ENCODE results near the gene BSG.
A peak's percentile ranks its signal among the peaks of the same experiment; 100 is the strongest.

Gene BSG

GRCh38 chr19:608155-609003, 36.0 kb downstream of the BSG start:
- TF ChIP-seq FOXP2 (optimal IDR thresholded peaks at IDR 0.05; ENCODE audit: borderline replicate concordance, extremely low read depth, extremely low read length, insufficient read depth) (no peak), TAF1 (IDR thresholded peaks at IDR 0.05; ENCODE audit: borderline replicate concordance, insufficient read depth, low read length) (no peak), POLR2AphosphoS5 (IDR thresholded peaks at IDR 0.05; ENCODE audit: low read depth, low read length) (no peak)

DNA sequence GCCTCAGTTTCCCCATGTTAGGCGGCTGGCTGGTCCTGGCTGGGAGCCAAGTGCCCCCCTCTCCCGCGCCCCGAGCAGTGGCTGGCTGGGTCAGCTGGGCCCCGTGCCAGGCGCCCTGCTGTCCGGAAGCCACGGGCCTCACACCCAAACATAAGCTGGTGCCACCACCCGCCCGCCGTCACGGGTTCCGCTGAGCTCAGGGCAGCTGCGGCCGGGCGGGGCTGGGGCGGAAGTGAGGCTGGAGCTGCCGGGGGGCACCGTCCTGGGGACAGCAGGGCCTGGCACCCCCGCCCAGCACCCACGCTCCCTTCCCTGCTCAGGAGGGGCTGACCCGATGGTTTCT, 36.6 kb downstream of the BSG start:
- TF ChIP-seq POLR2AphosphoS5 (IDR thresholded peaks at IDR 0.05; ENCODE audit: low read depth, low read length) (no peak), TAF1 (IDR thresholded peaks at IDR 0.05; ENCODE audit: borderline replicate concordance, insufficient read depth, low read length) (no peak), REST (IDR thresholded peaks at IDR 0.05; ENCODE audit: insufficient read depth in 1 of 2, low read depth in 2 of 2, low read length in 2 of 2) (no peak), SIN3A (IDR thresholded peaks at IDR 0.05; ENCODE audit: borderline replicate concordance, insufficient read depth, low read length) (no peak)

DNA sequence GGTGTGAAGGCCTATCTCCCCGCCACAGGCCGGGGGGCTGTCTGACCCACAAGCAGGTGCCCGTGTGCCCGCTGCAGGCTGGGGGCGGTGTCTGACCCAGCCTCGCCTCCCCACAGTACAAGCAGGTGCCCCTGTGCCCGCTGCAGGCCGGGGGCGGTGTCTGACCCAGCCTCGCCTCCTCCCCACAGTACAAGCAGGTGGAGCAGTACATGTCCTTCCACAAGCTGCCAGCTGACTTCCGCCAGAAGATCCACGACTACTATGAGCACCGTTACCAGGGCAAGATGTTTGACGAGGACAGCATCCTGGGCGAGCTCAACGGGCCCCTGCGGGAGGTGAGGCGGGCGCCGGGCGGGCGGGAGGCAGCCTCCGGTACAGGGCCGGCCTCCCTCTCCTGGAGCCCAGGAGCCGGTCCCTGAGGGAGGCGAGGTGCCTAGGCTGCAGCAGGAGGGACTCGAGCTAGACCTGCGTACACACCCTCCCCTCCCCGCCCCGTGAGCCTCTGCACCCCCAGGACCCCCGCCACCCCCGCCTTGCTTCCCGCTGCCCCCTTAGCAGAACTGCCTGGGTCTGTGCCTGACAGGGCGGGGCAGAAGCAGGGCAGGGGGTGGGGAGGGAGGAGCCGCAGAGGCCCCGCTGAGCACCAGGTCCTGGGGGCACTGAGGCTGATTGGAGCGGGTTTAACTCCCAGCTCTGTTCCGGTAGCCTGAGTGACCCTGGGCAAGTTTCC, 37.8 kb downstream of the BSG start:
- TF ChIP-seq FOXP2 (optimal IDR thresholded peaks at IDR 0.05; ENCODE audit: borderline replicate concordance, extremely low read depth, extremely low read length, insufficient read depth) (no peak), SIN3A (IDR thresholded peaks at IDR 0.05; ENCODE audit: borderline replicate concordance, insufficient read depth, low read length) (no peak), REST (IDR thresholded peaks at IDR 0.05; ENCODE audit: insufficient read depth in 1 of 2, low read depth in 2 of 2, low read length in 2 of 2) (no peak), POLR2AphosphoS5 (IDR thresholded peaks at IDR 0.05; ENCODE audit: low read depth, low read length) (no peak)

- no peak for TF ChIP-seq POLR2AphosphoS5 (IDR thresholded peaks at IDR 0.05; ENCODE audit: low read depth, low read length)
- no peak for TF ChIP-seq TAF1 (IDR thresholded peaks at IDR 0.05; ENCODE audit: borderline replicate concordance, insufficient read depth, low read length)
- no peak for TF ChIP-seq FOXP2 (optimal IDR thresholded peaks at IDR 0.05; ENCODE audit: borderline replicate concordance, extremely low read depth, extremely low read length, insufficient read depth)
- peak in 1 of 2 experiments; percentile 20; a peak in 1 of 4 replicates for TF ChIP-seq REST (IDR thresholded peaks at IDR 0.05; ENCODE audit: insufficient read depth in 1 of 2, low read depth in 2 of 2, low read length in 2 of 2)
- no peak for TF ChIP-seq SIN3A (IDR thresholded peaks at IDR 0.05; ENCODE audit: borderline replicate concordance, insufficient read depth, low read length)
Measured at GRCh38 chr19:610801-611480, 38.5 kb downstream of the BSG start.

DNA sequence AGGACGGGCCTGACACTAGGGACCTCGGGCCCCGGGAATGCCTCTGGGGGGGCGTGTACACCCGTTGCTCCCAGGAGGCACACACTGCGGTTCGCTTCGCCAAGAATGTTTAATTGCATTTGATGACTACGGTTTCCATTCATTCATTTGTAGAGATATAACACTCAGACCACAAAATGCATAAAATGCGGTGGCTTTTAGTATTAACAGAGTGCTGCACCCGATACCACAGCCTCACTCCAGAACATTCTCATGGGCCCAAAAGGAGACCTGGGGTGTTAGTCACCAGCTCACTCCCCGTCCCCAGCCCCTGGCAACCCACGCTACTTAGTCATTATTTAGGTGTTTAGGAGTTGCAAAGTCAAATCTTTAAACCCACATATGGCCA, 39.1 kb downstream of the BSG start:
- no peak for TF ChIP-seq FOXP2 (optimal IDR thresholded peaks at IDR 0.05; ENCODE audit: borderline replicate concordance, extremely low read depth, extremely low read length, insufficient read depth)
- no peak for TF ChIP-seq POLR2AphosphoS5 (IDR thresholded peaks at IDR 0.05; ENCODE audit: low read depth, low read length)
- no peak for TF ChIP-seq REST (IDR thresholded peaks at IDR 0.05; ENCODE audit: insufficient read depth in 1 of 2, low read depth in 2 of 2, low read length in 2 of 2)
- TF ChIP-seq SIN3A (IDR thresholded peaks at IDR 0.05; ENCODE audit: borderline replicate concordance, insufficient read depth, low read length) = no peak
- TF ChIP-seq TAF1 (IDR thresholded peaks at IDR 0.05; ENCODE audit: borderline replicate concordance, insufficient read depth, low read length) = no peak

Data from PFSK-1 (cell line).